Cardiac septum (tissue), 1 donor: ENCODE measurements around the gene ARHGAP26. TPM values are rescaled to one million over a fixed set of nuclear protein-coding genes. Genes with fewer than 3 reads are reported as not detected.
A peak's percentile ranks its signal among the peaks of the same experiment; 100 is the strongest.
"Not testable (repeated sequence)": the region's sequence is repeated elsewhere in the genome, so short reads cannot be mapped to it uniquely, and the experiment has no call there.

ENCODE experiments used
- DNase-seq: peaks from one replicate; pipeline ENCODE4 v3.0.0-alpha.2; 2020; ENCODE audit warnings: low spot score
- intact Hi-C: fragments of 100-400 bp; cut with DNase I; formaldehyde crosslinking; loops from one replicate; pipeline ENCODE4 v1.14.0; 2022
- total RNA-seq: library from RNA; stranded (reverse); fragmentation: NEBNext Ultra II Directional; extraction: Animal tissue kit (Norgen Biotek cat#: 25700); gene quantifications from one replicate; pipeline ENCODE4 v1.2.1, GENCODE V29; 2021
- donor health status: DM: no; HTN: no; CAD: no.

Gene ARHGAP26
- total RNA-seq, 1 donor from 2014 or later = 32.0 TPM

GRCh38 chr5:142981886-142982820 lies 212.0 kb downstream of the ARHGAP26 start:
- peak; percentile 82 for DNase-seq
- intact Hi-C loops = no loop called here

DNA sequence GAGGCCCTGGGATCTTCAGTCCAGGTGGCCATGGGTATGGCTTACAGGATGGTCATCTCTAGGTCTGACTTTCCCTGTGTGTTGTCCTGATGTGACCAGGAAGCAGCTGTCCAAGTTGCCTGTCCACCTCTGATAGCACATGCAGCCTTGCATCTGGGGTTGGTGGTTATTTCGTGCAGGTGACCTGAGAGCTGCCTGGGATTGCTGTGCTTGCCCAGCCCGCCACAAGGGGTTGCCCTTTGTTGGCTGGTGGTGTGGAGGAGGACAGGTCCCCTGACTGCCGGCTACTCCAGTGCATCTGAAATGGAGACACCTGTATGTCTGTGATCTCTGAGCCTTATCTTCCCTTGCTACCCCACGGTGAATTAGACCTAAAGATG lies 212.6 kb downstream of the ARHGAP26 start:
- DNase-seq = no peak
- intact Hi-C loops = no loop called here

DNA sequence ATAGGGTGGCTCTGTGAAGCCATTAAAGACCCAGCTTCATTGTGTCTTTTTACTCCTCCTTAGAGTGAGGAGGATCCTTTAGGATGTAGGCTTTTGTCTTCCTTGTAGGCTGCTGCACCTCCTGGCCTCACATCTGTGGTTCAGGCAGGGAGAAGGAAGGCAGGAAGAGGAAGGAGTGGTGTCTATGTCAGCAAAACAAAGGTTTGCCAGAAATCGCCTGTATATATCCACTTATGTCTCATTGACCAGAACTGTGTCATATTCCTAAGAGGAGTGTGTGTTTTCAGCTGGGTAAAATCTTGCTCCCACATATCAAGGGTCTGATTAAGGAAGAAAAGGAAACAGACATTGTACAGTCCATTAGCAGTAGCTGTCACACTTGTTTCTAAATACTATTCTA lies 213.8 kb downstream of the ARHGAP26 start:
- intact Hi-C loops = no loop called here
- DNase-seq = no peak

- no peak for DNase-seq
- intact Hi-C loops = no loop called here
Observed at GRCh38 chr5:142984525-142984924, 214.3 kb downstream of the ARHGAP26 start.

DNA sequence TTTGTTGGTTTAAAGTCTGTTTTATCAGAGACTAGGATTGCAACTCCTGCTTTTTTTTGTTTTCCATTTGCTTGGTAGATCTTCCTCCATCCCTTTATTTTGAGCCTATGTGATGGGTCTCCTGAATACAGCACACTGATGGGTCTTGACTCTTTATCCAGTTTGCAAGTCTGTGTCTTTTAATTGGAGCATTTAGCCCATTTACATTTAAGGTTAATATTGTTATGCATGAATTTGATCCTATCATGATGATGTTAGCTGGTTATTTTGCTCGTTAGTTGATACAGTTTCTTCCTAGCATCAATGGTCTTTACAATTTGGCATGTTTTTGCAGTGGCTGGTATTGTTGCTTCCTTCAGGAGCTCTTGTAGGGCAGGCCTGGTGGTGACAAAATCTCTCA lies 219.1 kb downstream of the ARHGAP26 start:
- DNase-seq, intact Hi-C loops: not testable (repeated sequence)

DNA sequence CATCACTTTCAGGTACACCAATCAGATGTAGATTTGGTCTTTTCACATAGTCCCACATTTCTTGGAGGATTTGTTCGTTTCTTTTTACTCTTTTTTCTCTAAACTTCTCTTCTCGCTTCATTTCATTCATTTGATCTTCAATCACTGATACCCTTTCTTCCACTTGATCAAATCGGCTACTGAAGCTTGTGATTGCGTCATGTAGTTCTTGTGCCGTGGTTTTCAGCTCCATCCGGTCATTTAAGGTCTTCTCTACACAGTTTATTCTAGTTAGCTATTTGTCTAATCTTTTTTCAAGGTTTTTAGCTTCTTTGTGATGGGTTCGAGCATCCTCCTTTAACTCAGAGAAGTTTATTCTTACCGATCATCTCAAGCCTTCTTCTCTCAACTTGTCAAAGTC lies 219.9 kb downstream of the ARHGAP26 start:
- intact Hi-C loops, DNase-seq: not testable (repeated sequence)

DNA sequence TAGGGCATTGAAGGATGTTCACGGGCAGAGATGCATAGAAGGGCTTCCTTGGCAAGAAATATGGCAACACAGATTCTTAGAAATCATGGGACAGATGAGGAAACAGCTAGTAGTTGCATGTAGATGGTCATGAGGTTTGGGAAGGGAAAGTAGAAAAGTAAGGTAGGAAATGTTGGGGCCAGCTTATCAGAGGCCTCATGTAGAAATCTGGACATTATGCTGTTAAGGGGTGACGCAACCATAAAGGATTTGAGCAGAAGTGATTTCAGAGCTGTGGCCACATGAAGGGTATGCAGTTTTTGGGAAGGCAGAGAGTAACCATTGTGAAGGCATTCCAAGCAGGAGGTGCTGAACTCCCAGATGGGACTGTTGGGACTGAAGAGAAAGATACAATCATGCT lies 224.0 kb downstream of the ARHGAP26 start:
- intact Hi-C loops = no loop called here
- DNase-seq = no peak

- DNase-seq, intact Hi-C loops: not testable (repeated sequence)
Observed at GRCh38 chr5:142995621-142996020, 225.4 kb downstream of the ARHGAP26 start.

DNA sequence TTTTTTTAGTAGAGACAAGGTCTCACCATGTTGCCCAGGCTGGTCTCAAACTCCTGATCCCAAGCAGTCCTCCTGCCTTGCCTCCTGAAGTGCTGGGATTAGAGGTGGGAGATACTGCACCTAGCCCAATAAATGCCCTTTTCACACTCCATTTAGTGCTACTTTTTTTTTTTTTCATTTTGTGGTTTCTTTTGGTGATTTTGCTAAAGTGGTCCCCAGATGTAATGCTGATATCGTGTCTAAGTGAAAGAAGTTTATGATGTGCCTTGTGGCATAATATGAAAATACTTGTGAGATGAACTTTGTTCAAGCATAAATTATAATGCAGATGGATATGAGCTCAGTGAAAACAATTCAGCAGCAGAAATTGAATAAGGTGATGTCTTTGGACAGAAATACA lies 227.4 kb downstream of the ARHGAP26 start:
- intact Hi-C loops = no loop called here
- no peak for DNase-seq

- intact Hi-C loops = no loop called here
- no peak for DNase-seq
Observed at GRCh38 chr5:142998316-142999020, 228.3 kb downstream of the ARHGAP26 start.

DNA sequence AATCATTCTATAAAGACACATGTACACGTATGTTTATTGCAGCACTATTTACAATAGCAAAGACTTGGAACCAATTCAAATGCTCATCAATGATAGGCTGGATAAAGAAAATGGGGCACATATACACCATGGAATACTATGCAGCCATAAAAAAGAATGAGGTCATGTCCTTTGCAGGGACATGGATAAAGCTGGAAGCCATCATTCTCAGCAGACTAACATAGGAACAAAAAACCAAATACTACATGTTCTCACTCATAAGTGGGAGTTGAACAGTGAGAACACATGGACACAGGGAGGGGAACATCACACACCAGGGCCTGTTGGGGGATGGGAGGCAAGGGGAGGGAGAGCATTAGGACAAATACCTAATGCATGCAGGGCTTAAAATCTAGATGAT lies 230.4 kb downstream of the ARHGAP26 start:
- DNase-seq = not testable (repeated sequence)
- intact Hi-C loops = loop anchor here (5.0 to 10.0 kb wide), 2 partner anchors 62 to 824 kb away; no protein-coding TSS in a partner anchor

- intact Hi-C loops = loop anchor here (2.0 to 10.0 kb wide), 4 partner anchors 60 to 823 kb away; partner anchors contain the start of gene NR3C1
- no peak for DNase-seq
Observed at GRCh38 chr5:143001764-143002351, 231.7 kb downstream of the ARHGAP26 start.

GRCh38 chr5:143002459-143003327 lies 232.5 kb downstream of the ARHGAP26 start:
- intact Hi-C loops = loop anchor here (2.0 to 10.0 kb wide), 4 partner anchors 60 to 822 kb away; partner anchors contain the start of gene NR3C1
- no peak for DNase-seq

GRCh38 chr5:143003328-143003636 lies 233.1 kb downstream of the ARHGAP26 start:
- intact Hi-C loops = loop anchor here (2.0 to 10.0 kb wide), 4 partner anchors 59 to 822 kb away; partner anchors contain the start of gene NR3C1
- DNase-seq = no peak

GRCh38 chr5:143004361-143005145 lies 234.4 kb downstream of the ARHGAP26 start:
- intact Hi-C loops = loop anchor here (5.0 to 10.0 kb wide), 2 partner anchors 58 to 820 kb away; no protein-coding TSS in a partner anchor
- DNase-seq = no peak

- DNase-seq = no peak
- intact Hi-C loops = loop anchor here (10.0 kb wide), 1 partner anchor 818 kb away; no protein-coding TSS in a partner anchor
Observed at GRCh38 chr5:143006501-143006900, 236.3 kb downstream of the ARHGAP26 start.

DNA sequence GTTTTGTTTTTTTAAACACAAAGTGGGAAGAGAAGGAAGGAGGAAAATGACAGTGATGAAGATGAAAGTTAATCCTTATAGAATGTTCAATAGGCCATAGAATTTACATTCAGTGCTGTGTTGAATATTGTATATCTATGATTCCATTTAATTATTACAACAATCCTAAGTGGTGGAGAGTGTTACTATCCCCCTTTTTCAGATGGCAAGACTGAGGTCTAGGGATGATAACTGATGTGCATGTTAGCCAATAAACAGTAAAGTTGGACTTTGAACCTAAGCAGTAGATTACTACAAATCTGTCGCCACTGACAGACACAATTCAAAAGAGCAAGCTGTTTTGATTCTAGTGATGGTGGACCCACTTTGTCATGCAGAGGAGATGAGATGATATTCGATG lies 237.9 kb downstream of the ARHGAP26 start:
- no peak for DNase-seq
- intact Hi-C loops = loop anchor here (10.0 kb wide), 1 partner anchor 817 kb away; no protein-coding TSS in a partner anchor
